HL-60 (cell line): Measurements from ENCODE around the gene SMIM12.

Experiments used
- DNase-seq, 2 experiments: peaks; one replicate each; pipeline ENCODE4 v3.0.0-alpha.2; 2010 to 2020; ENCODE audit warnings: low read depth in 1 of 2, low spot score in 1 of 2
- H3K27ac ChIP-seq: fragments of 250-450 bp; sonication (Bioruptor Pico); replicated peaks from 2 replicates; pipeline ENCODE4 v1.5.1; 2020; ENCODE audit warnings: mild to moderate bottlenecking, moderate library complexity
- H3K27me3 ChIP-seq: fragments of 250-450 bp; sonication (Bioruptor Pico); 2 replicates; pipeline ENCODE4 v1.5.1; 2021; ENCODE audit warnings: mild to moderate bottlenecking, moderate library complexity; ENCODE audit not compliant: insufficient read depth, poor library complexity, severe bottlenecking
- H3K4me3 ChIP-seq: replicated peaks from 2 replicates; pipeline ENCODE4 v1.5.1; 2011; ENCODE audit warnings: mild to moderate bottlenecking, control low read depth, low read length; ENCODE audit not compliant: insufficient read depth
- CTCF ChIP-seq: IDR thresholded peaks from one replicate; pipeline ENCODE4 v1.5.1; 2011; ENCODE audit warnings: low read length, control low read depth, inconsistent platforms; ENCODE audit not compliant: insufficient read depth
- GABPA ChIP-seq: IDR thresholded peaks from 2 replicates; pipeline ENCODE4 v1.6.1; 2012; ENCODE audit warnings: low read depth
- POLR2AphosphoS5 ChIP-seq: IDR thresholded peaks from 2 replicates; pipeline ENCODE4 v1.6.1; 2012; ENCODE audit warnings: low read depth
- REST ChIP-seq: IDR thresholded peaks from 2 replicates; pipeline ENCODE4 v1.6.1; 2012; ENCODE audit warnings: low read depth; ENCODE audit not compliant: insufficient replicate concordance
- SPI1 ChIP-seq: IDR thresholded peaks from 2 replicates; pipeline ENCODE4 v1.6.1; 2012; ENCODE audit warnings: low read depth, mild to moderate bottlenecking, borderline replicate concordance

The SMIM12 gene

GRCh38 chr1:34842073-34842472 is 17.5 kb downstream of the SMIM12 start:
- no peaks in the 10 kb centered on the region for H3K27me3 ChIP-seq
- TF ChIP-seq REST = no peak
- no peak for TF ChIP-seq GABPA
- no peak for TF ChIP-seq CTCF
- no peak for TF ChIP-seq POLR2AphosphoS5
- TF ChIP-seq SPI1 = no peak
- no peak overlapping the region for H3K4me3 ChIP-seq
- no peak overlapping the region for H3K27ac ChIP-seq
- no peak for DNase-seq

- DNase-seq = no peak
- no peaks in the 10 kb centered on the region for H3K27me3 ChIP-seq
- H3K27ac ChIP-seq = no peak overlapping the region
- TF ChIP-seq CTCF = no peak
- no peak for TF ChIP-seq SPI1
- TF ChIP-seq POLR2AphosphoS5 = no peak
- TF ChIP-seq REST = no peak
- TF ChIP-seq GABPA = no peak
- no peak overlapping the region for H3K4me3 ChIP-seq
These were observed 19.1 kb downstream of the SMIM12 start for GRCh38 chr1:34840426-34840825.

- TF ChIP-seq CTCF = no peak
- TF ChIP-seq POLR2AphosphoS5 = no peak
- no peak for TF ChIP-seq REST
- DNase-seq = no peak
- Histone ChIP-seq H3K27ac (no peak overlapping the region), H3K4me3 (no peak overlapping the region), H3K27me3 (no peaks in the 10 kb centered on the region)
These were observed 19.8 kb downstream of the SMIM12 start for GRCh38 chr1:34839526-34840305.
